Glomerular visceral epithelial cell (primary cell): ENCODE measurements around the gene RNF31.
A peak's percentile ranks its signal among the peaks of the same experiment; 100 is the strongest.
"Not testable (repeated sequence)": the region's sequence is repeated elsewhere in the genome, so short reads cannot be mapped to it uniquely, and the experiment has no call there.

Source experiments
- DNase-seq: peaks from one replicate; pipeline ENCODE4 v3.0.0-alpha.2; 2016; ENCODE audit errors: extremely low spot score

The RNF31 gene

DNA sequence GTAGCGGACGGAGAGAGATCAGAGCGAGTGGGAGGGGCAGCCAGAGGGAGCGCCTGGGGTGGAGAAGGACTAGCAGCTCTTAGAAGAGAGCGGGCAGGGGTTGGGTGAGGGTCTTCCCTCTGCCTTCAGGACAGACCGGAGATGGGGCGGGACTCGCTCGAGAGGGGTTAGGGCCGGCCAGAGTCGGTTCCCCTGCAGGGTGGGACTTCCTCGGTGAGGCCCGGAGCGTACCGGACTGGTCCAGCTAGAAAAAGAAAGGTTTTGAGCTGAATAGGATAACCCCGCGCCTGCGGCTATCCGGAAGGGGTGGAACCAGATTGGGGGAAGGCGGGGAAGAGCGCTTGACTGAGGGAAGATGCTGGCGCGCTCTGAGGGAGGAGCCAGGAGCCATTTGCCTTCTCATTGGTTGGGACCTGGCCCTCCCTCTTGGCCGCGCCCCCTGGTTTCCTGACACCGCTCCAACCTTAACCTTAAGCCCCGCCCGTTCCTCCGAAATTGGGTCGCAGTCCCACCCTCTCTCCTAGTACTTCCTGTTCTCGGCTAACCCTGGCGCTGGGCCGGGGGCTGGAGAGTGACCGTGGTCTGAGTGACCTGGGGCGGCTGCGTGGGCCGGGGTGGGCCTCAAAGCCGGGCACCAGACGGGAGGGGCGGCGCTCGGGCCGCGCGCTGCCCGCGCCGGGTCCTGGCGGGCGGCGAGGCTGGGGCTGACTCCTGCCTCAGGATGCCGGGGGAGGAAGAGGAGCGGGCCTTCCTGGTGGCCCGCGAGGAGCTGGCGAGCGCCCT, at the start of gene RNF31:
Gene RNF31, plus strand, starts transcription at position 521 of the 783 bp plus-strand sequence. Its CDS starts 201 bp downstream, at position 722.
- DNase-seq, result peak; percentile 98

DNA sequence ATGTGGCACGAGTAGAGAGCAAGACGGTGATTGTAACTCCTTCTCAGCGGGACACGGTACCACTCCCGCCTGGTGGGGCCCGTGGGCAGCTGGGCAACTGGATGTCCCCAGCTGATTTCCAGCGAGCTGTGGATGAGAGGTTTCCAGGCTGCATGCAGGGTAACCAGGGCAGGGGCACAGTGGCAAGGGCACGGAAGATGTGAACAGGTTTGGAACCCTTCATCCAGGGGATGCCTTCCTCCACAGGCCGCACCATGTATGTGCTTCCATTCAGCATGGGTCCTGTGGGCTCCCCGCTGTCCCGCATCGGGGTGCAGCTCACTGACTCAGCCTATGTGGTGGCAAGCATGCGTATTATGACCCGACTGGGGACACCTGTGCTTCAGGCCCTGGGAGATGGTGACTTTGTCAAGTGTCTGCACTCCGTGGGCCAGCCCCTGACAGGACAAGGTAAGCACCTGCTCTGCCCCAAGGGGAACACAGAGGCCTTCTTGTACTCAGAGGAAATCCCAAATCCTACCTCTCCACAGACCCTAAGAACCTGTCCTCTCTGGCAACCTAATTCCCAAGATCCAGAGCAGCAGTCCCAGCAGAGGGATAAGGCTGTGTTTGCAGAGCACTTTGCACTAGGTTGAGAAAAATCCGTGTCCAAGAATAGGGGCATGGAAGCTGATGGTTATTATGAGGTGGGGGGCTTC, 48.9 kb upstream of the RNF31 start:
- DNase-seq, result no peak

DNA sequence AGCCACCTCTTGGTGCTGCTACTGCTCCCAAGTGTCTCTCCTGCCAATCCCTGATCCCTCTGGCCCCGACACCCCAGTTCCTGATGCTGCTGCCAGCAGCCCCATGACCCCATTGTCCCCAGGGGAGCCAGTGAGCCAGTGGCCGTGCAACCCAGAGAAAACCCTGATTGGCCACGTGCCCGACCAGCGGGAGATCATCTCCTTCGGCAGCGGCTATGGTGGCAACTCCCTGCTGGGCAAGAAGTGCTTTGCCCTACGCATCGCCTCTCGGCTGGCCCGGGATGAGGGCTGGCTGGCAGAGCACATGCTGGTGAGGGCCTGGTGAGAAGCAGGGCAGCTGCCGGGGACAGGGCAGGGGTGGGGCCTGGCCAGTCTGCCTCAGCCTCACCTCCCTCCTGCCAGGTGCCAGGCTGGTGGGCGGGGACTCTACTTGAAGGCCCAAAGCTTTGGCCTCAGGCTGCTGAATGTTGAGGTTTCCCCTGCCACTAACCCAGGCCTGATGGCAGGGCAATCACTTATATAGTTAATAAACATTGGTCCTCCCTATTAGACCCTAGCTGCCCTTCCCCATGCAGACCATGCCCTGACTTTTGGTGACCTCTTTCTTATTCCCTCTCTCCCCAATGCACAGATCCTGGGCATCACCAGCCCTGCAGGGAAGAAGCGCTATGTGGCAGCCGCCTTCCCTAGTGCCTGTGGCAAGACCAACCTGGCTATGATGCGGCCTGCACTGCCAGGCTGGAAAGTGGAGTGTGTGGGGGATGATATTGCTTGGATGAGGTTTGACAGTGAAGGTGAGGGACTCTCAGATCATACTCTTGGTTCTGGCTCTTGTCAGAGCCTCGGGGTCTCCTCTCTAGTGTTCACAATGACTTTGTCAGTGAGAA, 48.1 kb upstream of the RNF31 start:
- DNase-seq, result no peak

DNA sequence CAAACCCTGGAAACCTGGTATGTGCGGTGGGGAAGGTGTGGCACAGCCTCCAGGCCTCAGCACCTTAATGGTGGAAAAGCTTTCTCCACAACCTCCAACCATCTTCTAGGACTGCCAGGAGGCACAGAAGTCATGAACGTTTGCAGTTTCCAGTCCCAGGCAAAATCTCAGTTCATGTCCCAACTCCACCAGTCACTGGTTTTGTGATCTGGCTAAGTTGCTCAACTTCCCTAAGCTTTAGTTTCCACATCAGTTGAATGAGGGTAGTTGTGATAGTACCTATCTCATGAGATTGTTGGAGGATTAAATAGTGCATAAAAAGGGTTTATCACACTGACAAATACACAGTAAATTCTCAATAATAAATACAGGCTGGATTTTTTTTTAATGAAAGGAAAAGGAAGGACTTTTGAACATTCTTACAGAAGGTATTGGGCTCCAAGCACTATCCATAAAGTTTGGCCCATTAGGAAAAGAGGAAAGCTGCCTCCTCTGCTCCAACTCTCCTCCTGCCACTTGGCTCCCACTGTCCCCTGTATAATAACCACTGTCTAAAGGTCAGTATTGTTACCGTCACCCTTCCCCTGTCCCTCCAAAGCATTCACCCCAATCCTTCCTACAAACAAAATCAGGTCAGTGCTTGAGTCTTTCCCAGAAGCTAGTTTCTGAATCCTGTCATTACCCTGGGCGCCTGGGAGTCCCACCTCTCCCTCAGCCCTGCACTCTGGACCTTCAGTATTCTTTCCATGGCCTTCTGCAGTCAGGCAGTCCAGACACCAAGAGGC, 46.9 kb upstream of the RNF31 start:
- no peak for DNase-seq

DNA sequence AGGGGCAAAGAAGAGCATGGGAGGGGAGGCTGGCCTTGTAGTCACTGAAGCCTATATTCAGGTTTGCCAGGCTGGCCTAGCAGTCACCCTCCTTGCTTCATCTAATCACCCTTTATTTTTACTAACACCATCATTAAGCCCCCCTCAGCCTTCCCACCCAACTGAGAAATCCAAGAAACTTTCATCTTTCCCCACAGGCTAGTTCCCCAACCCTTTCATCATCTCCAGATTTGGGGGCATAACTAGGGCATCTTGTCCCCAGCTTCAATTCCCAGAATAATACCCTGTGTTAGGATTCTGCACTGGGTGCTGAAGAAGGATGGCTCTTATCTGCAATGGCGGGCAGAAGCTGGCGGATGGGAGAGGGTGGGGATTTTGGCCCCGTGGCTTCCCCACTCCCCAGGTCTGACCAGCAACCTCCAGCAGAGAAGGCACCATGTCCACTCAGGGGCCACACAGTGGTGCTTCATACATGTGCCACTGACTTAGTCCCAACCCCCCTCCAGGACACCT, 46.3 kb upstream of the RNF31 start:
- no peak for DNase-seq

DNA sequence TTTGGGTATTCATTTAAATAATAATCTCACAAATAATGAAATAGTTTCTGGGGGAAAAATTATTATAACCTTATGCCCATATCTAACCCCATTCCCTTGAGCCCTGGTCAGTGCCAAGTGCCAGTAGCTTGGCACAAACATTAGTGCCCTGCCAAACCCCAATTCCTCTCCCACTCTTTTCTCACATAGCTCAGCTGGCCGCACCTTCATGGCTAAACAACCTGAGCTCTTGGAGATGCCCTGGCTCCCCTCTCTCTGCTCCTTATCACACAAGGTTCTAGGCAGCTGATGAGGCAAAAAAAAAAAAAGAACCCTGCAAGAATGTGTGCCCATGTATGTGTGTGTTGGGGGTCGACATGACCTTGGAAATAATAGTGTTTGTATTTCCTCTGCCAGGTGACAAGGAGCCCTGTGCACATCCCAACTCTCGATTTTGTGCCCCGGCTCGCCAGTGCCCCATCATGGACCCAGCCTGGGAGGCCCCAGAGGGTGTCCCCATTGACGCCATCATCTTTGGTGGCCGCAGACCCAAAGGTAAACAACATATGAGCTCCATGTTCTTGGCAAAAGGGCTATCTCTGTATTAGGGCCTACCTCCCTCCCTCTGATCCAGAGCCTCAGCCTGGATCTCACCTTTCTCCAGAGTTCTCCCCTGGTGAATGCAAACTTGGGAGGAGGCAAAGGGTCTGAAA, 44.8 kb upstream of the RNF31 start:
- DNase-seq, result no peak

DNA sequence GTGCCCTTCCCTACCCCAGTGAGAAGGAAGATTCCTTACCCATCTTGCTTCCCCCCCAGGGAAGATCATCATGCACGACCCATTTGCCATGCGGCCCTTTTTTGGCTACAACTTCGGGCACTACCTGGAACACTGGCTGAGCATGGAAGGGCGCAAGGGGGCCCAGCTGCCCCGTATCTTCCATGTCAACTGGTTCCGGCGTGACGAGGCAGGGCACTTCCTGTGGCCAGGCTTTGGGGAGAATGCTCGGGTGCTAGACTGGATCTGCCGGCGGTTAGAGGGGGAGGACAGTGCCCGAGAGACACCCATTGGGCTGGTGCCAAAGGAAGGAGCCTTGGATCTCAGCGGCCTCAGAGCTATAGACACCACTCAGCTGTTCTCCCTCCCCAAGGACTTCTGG, 43.8 kb upstream of the RNF31 start:
- DNase-seq, result no peak

DNA sequence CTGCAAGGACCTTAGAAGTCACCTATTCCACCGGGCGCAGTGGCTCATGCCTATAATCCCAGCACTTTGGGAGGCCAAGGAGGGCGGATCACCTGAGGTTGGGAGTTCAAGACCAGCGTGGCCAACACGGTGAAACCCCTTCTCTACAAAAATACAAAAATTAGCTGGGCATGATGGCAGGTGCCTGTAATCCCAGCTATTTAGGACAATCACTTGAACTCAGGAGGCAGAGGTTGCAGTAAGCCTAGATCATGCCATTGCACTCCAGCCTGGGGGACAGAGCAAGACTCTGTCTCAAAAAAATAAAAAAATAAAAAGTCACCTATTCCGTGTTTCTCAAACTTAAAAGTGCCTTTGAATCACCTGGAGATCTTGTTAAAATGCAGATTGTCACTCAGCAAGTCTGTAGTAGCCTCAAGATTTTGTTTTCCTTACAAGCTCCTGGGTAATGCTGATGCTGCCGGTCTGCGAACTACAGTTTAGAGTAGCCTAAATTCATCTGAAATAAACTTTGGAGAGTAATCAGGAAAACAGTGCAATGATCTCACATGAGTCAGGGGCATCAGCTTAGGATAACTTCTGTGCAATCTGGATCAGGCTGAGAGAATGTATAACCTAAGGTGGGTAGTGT, 41.6 kb upstream of the RNF31 start:
- DNase-seq, result not testable (repeated sequence)

DNA sequence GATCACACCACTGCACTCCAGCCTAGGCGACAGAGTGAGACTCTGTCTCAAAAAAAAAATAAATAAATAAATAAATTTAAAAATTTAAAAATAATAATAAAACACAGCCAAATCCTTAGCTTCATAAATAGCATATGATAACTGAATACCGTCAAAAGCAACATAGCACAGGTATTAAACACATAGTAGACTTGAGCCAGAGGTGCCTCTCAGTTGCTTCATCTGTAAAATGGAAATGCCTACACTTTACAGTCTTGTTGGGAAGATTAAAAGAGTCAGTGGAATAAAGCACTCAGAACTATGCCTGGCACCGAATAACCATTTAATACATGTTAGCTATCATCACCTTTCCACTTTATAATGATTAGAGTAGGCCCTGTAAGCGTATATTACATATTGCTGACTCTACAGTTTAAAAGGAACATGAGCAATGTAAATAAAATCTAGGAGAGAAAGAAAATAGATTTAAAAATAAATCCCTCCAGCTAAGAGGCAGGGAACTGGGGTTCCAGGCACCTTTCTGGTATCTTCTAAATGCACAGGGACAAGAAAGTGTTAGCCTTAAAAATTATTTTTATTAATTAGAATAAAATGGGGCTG, 40.5 kb upstream of the RNF31 start:
- no peak for DNase-seq

DNA sequence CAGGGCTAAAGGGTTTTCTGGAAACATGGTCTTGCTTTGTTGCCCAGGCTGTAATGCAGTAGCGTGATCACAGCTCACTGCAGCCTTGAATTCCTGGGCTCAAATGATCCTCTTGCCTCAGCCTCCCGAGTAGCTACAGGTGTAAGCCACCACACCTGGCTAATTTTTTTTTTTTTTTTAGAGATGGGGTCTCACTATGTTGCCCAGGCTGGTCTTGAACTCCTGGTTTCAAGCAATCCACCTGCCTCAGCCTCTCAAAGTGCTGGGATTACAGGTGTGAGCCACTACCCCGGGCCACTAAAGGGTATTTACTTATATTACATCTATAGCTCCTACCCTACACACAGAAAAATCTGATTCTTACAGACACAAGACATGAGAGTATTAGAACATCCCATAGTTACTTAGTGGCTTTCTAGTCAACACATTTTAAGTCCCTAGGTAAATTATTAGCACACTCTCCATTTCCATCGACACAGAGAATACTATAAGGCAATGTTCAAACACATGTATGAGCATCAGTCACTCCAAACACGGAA, 38.9 kb upstream of the RNF31 start:
- no peak for DNase-seq

DNA sequence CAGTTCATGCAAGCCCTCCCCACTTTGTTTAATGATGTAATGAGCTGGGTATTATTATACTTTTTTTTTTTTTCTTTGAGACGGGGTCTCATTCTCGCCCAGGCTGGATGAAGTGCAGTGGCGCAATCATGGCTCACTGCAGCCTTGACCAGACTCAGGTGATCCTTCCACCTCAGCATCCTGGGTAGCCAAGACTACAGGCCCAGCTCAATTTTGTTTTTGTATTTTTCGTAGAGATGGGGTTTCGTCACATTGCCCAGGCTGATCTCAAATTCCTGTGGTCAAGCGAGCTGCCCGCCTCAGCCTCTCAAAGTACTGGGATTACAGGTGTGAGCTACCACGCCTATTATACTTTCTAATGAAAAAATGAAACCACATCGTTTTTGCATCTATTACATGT, 37.2 kb upstream of the RNF31 start:
- no peak for DNase-seq

DNA sequence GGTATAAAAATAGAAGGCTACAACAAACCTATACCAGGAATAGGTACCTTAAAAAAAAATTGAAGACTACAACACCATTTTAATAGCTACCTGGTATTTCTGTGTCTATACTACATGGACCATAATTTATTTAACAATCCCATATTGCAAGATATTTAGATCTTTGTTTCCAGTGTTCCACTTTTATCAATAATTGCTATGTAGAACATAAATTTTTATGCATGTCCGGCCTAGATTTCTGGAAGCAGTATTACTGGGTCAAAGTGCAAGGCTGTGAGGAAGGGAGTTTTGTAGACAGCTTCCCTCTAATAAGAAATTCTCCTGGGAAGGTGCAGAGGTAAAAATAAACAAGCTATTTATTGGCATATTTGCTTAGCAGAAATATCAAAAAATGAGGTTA, 36.8 kb upstream of the RNF31 start:
- DNase-seq, result no peak

DNA sequence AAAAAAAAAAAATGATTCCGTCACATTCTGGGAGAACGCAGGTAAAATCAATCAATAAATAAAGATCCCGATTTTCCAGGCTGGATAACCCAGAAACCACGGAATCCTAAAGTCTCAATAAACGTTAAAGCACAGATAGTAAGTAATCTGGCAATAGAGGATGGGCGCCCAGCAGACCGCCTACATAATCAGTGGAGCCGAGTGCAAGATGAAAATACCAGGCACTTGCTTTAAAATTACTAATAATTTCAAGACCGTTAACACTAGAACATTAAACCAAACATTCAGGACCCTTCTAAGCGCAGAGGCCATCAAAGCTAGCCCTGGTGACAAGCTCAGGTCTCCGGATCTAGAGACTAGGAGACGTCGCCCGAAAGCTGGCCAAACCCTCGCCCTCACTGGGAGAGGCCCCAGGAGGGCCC, 33.9 kb upstream of the RNF31 start:
- DNase-seq, result no peak

DNA sequence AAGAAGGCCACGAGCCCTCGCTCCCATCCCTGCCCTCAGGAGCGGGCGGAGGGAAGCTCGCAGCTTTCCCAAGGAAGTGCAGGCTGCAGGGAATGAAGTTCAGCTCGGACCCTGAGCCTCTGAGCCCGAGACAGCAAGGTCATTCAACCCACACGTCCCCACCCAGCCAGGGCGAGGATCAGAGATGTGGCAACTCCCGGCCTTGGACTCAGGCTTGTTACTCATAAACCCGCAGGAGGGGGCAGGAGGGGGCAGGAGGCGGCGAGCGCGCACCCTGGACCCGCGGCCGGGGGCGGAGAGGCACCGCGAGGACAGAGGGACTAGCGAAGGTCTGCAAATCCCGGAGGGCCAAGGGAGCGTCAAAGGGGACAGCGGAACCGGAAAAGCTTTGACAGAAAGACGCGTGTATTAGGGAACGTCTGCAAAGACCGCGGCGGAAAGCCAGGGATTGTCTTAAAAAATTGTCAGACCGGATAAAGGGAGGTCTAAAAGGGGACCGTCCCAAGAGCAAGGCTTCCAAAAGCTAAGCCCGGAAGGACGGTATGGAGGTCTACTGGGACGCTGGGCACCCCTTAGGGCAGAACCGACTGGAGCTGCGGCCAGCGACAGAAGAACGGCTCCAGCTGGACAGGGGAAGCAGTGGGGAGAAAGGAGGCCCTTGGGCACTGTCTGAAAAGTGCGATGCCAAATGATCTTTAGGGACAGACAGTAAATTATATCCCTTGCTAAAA, 33.3 kb upstream of the RNF31 start:
- DNase-seq, result peak; percentile 92

DNA sequence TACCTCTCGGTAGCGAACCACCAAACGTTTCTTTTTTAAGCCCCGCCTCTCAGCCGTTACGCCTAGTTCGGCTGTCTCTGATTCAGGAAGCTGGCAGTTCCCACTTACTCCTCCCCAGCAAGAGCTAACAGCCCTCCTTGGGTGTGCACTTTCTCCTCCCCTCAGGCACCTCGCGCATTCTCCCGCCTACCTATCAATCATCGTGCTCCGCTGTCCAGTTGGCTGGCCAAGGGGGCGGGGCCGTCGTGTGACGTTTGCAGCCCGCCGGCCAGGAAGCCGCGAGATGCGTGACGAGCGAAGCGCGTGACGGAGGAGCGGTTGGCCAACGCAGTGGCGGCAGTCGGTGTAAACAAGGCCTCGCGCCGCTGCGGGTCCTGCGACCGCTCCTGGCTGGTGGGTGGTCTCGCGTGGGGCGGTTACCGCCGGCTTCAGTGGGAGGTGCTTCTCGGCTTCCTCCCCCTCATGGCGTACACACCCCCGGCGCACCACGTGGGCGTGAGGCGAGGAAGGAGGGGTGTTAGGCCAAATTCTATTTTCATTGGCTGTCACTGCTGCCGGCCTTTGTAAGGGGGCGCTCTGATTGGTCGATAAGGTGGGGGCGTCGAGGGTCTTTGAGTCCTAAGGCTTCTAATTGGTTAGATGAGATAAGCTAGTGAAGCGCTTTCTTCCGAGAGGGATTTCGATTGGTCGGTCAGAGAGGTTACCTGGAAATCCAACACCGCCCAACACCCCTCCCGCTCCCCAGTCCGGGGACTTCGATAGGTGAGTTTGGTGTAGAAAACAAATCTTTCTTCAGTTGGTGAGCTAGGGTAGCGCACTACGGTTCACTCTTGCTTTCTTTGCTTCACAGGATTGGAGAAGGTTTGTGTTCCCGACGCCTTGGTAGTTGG, 32.5 kb upstream of the RNF31 start, which contains the start of the genes DCAF11 and NRL:
Gene DCAF11, plus strand, starts transcription at position 246 of the 890 bp plus-strand sequence. CDS start 818 bp downstream, outside the sequence.
Gene NRL, minus strand, starts transcription at position 418 of the 890 bp plus-strand sequence. CDS start 32,101 bp downstream, outside the sequence.
- peak; percentile 100 for DNase-seq

DNA sequence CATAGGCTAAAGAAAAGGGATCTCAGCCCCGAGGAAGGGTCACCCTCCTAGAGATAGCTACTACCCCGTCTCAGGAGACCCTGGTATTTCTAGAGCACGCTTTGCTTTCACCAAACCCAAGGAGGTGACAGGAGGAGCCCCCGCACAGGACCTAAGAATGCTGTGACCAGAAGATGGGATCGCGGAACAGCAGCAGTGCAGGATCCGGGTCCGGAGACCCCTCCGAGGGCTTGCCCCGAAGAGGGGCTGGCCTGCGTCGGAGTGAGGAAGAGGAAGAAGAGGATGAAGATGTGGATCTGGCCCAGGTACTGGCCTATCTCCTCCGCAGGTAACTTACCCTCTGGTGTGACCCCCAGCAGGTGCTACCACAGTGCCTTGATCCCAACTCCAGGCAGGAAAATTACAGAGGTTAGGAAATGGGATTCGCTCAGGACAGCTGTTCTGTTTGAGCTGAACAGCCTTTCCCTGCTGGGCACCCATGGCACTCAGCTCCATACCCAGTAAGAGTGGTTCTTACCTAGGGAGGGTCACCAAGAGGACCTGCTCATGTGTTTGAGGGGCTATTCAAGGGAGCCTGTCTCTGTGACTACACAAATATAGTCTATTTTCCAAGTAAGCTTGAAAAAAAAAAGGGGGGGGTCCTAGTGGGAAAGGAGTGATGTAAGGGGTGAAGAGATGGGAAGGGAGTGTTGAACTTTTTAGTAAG, 31.7 kb upstream of the RNF31 start:
- no peak for DNase-seq
